ENCODE measurements around the gene AQP2.

AQP2 gene

DNA sequence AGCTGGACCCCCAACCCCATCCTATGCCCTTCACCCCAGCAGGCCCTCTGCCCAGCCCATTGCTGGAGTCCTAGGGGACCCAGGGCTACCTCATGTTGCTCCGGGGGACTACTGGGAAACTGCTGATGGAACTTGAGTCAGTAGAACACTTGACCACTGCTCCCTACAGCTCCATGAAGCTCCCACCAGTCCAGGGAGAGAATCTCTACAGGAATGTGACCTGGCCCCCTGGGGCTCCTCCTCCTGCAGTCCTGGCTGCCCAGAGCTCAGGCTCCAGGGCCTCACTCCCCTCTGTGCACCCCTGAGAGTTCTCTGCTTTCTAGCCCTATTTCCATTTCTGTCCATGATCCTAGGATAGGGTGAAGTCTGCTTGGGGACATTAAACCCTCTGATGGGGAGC is 10.8 kb upstream of the AQP2 start:
- in situ Hi-C loops (cut with MboI; ENCODE audit: low sequenced_read_pairs), result no loop called here

GRCh38 chr12:49941556-49942511 is 8.7 kb upstream of the AQP2 start:
- in situ Hi-C loops (cut with MboI; ENCODE audit: low sequenced_read_pairs), result no loop called here

GRCh38 chr12:49942512-49942893 is 8.0 kb upstream of the AQP2 start:
- in situ Hi-C loops (cut with MboI; ENCODE audit: low sequenced_read_pairs), result no loop called here

DNA sequence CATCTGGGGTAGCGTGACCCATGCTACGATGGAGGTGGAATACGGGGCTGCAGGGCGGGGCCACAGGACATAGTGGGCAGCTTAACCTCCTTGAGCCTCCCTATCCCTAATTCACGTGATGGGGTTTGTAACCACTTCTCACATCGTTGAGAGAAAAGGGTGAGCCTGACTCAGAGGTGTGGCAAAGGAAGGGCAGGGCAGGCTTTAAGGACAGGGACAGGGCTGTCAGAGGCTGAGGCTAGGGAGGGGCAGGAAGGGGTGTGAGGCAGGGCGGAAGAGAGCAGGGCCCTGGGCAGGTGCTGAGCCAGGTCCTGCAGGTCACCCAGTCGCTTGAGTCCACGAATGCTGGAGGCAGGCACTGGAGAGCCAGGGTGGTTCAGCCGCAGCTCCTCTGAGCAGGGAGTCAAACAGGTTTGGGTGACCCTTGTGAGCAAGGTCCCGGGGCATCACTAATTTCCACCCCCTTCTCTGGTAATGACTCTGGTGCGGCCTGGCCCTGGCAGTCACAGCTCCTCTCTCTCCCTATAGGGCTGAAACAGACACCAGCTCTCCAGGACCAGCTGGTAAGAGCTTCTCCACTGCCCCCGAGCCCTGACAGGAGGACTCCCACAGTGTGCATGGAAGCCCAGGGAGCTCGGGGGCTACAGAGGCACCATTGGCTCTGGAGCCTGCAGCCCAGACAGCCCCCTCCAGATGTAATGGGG is 7.5 kb upstream of the AQP2 start:
- in situ Hi-C loops (cut with MboI; ENCODE audit: low sequenced_read_pairs), result no loop called here

DNA sequence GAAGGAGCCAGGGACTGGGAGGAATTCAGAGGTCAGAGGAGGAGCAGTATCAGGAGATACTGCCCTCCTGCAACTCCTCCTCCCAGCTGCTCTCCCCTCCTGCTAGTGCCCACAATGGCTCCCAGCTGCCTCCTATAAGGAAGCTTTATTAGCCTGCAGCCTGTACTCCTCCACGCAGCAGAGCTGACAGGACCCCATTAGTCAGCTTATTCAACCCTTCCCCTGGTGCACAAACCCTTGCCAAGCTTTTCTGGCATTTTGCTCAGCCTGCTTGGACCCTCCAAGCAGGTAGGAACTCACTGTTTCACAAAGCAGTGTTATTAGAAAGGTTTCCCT is 6.9 kb upstream of the AQP2 start:
- in situ Hi-C loops (cut with MboI; ENCODE audit: low sequenced_read_pairs), result no loop called here

DNA sequence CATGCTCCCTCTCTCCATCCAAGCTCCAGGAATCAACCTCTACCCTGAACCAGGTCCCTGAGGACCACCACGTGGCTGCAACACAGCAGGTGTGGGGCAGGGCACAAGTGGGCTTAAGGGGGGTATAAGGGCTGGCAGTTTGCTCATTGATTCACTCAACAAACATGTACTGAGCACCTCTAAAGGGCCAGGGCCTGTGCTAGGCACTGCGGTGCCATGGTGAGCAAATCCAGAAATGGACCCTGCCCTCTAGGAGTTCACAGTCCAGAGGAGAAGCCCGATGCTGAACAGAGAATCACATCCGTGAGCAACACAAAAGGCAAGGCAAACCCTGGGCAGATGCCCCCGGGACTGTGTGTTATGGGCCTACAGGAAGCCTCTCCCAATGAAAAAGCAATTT is 6.5 kb upstream of the AQP2 start:
- in situ Hi-C loops (cut with MboI; ENCODE audit: low sequenced_read_pairs), result no loop called here

DNA sequence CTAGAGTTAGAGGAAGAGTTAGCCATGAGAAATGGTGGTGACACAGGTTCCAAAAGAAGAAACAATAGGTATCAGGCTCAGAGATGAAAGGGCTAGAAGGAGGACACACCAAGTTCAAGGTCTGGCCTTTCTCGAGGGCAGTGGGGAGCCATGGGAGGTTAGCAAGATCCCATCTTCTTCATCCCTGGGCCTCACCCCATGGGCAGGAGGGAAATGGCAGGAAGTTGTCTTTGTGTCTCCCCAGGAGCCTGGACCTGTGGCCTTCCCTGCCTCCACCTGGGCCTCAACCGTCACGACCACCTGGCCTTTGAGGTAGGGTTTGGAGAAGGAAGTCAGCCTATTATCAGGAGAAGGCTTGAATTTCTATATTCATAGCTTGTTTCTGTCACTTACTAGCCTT is 5.8 kb upstream of the AQP2 start:
- in situ Hi-C loops (cut with MboI; ENCODE audit: low sequenced_read_pairs), result no loop called here

GRCh38 chr12:49945394-49946080 is 5.0 kb upstream of the AQP2 start:
- in situ Hi-C loops (cut with MboI; ENCODE audit: low sequenced_read_pairs), result no loop called here

- in situ Hi-C loops (cut with MboI; ENCODE audit: low sequenced_read_pairs), result no loop called here
Observed at GRCh38 chr12:49946086-49946485, 4.5 kb upstream of the AQP2 start.

DNA sequence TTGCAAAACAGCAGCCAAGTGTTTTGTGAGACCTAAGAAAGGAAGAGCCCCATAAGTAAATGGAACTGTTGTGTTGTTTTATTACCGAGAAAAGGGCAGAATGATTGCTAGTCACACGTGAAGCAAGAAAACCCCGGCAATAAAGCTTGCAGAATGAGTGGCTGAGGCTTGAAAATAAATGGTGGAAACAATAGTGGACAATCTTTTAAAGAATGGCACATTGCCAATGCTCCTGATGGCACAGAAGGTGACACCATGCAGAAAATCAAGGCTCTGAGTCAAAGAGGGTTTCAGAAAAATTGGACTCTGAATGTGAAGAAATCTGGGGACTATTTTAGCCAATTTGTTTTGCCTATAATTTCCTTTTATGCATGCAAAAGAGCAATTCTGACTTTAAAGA is 4.0 kb upstream of the AQP2 start:
- in situ Hi-C loops (cut with MboI; ENCODE audit: low sequenced_read_pairs), result no loop called here

DNA sequence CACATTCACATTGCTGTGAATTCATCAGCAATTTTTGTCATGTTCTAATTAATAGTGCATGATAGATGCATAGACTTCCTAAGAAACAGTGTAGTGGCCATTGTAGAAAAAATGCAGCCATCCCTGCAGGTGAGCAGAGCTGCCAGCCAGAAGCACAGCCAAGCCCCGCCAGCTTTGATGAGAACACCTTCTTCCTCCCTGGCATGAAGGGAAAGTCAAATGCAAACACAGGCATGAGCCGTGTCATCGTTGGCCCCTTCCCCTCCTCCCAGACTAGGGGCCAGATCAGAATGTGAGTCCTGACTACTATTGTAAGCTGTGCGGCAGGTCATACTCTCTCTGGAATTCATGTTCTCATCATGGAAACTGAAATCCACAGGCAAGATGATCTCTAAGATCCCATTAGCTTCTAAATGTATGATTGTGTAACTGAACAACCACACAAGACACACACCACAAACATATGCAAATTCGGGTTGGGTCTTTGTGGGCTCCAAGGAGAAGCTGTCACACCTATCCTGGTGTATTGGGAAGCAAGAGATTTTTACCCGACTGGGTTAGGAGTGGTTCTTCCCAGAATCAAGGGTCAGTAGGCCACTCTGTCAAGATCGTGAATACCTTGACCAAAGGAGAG is 2.8 kb upstream of the AQP2 start:
- in situ Hi-C loops (cut with MboI; ENCODE audit: low sequenced_read_pairs), result no loop called here

DNA sequence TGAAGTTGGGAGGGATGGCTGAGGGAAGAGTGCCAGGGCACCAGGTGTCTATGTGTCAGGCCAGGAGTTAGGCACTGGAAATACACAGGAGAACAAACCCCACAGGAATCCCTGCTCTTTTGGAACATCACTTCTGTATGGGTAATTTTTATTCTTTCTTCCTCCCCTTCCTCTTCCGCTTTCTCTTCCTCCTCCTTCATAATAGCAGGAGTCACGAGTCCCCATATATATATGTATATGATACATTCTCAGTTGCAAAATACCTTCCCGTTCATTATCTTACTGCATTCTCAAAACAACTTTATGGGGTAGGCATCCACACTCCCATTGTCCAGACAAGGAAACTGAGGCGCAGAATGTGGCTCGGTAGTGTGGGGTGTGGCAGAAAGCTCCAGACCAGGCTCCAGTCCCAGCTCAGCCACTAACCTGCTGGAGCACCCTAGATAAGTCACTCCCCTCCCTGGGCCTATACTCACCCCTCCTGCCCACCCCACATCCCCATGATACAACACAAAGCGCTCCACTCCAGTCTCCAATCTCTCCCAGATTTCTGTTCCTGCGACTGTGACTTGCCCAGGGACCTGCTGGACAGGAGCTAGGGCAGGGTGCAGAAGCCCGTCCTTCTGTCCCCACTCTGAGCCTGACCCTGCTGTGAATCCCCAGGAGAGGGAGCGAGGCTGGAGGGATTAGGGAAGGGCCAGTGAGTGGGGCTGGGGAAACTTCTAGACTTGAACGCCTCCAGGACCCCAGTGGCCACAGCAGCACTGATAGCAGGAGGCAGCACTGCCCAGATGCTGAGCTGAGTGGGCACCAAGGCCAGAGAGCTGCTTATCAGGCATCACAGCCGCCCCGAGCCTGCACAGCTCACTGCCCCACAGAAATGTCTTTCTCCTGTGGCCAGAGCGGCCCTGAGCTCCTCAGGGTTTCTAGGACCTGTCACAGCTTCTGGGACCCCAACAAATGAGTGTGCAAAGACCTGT is 1.4 kb upstream of the AQP2 start:
- in situ Hi-C loops (cut with MboI; ENCODE audit: low sequenced_read_pairs), result no loop called here

- in situ Hi-C loops (cut with MboI; ENCODE audit: low sequenced_read_pairs), result no loop called here
Observed at GRCh38 chr12:49949866-49950265, 671 bp upstream of the AQP2 start.

- in situ Hi-C loops (cut with MboI; ENCODE audit: low sequenced_read_pairs), result no loop called here
Observed at GRCh38 chr12:49951411-49952240, 1.1 kb downstream of the AQP2 start.

DNA sequence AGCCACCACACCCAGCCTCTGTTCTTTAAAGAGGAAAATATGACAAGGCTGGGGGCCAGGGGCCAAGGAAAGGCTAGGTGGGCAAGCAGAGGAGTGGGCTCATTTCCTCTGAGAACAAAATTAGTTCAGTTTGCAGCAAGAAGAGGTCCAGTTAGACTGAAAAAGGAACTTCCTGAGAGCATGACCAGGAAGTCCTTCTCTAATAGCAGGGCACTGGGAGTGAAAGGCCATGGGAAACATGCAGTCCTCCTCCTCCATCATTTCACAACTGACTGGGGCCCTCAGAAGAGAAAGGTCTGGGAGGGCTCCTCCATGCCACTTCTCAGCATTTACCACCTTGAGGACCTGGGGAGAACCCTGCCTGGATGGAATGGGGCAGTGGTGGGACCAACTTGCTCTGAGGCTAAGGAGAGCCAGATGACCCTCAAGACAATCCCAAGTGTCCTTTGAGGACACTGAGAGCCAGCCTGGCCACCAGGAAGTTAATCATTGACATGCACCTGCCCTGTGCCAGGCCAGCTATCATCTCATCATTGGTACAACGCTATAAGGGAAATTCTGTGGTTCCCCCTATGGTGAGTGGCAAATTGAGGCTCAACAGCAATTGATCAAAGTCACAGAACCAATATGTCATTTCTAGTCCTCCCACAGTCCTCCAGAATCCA is 2.0 kb downstream of the AQP2 start:
- in situ Hi-C loops (cut with MboI; ENCODE audit: low sequenced_read_pairs), result no loop called here

- in situ Hi-C loops (cut with MboI; ENCODE audit: low sequenced_read_pairs), result no loop called here
Observed at GRCh38 chr12:49953151-49953550, 2.6 kb downstream of the AQP2 start.

GRCh38 chr12:49953961-49954846 is 3.7 kb downstream of the AQP2 start:
- in situ Hi-C loops (cut with MboI; ENCODE audit: low sequenced_read_pairs), result no loop called here
